ENCODE data around the gene METTL25B. TPM values are rescaled to one million over a fixed set of nuclear protein-coding genes. Genes with fewer than 3 reads are reported as not detected.

Gene METTL25B
- total and polyA plus RNA-seq, 2 experiments from 2014 or later: 18.3 to 21.1 TPM

DNA sequence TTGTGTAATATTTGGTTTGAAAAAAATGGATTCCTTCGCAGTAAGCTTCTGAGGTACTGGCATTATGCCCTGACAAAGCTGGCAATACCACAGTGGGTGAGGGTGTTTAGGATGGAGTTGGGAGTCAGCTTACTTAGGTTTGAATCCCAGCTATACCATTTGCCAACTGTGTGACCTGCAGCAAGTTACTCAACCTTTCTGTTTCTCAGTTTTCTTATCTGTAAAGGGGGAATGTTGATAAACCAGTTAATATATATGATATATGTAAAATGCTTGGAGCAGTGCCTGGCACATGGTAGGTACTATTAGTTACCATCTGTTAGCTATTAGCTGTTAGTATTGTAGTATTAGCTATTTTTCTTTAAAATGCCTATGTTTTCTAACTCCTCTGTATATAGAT is 28.1 kb downstream of the METTL25B start:
- H3K79me2 ChIP-seq (replicated peaks; ENCODE audit: insufficient read depth): peaks cover 12% of the 10 kb centered on the region
- no peaks in the 10 kb centered on the region for H3K9me3 Mint-ChIP-seq
- H3K4me3 Mint-ChIP-seq: no peak overlapping the region
- H4K20me1 ChIP-seq (replicated peaks; ENCODE audit: insufficient read depth): no peaks in the 10 kb centered on the region
- no peak for ATAC-seq
- no peaks in the 10 kb centered on the region for H3K36me3 ChIP-seq (ENCODE audit: insufficient read depth)
- H3K27me3 ChIP-seq (ENCODE audit: insufficient read depth): no peaks in the 10 kb centered on the region
- TF ChIP-seq NANOG (IDR thresholded peaks at IDR 0.05; ENCODE audit: borderline replicate concordance) (no peak), POLR2AphosphoS5 (IDR thresholded peaks at IDR 0.05; ENCODE audit: low read depth) (no peak), ZNF114 (CRISPR knock-in tag; IDR thresholded peaks at IDR 0.05) (no peak), ETS1 (IDR thresholded peaks at IDR 0.05) (no peak), ZNF331 (CRISPR knock-in tag; IDR thresholded peaks at IDR 0.05; ENCODE audit: low read depth) (no peak), EZH2 (IDR thresholded peaks at IDR 0.05; ENCODE audit: low read depth, unreplicated experiment) (no peak), JUNB (IDR thresholded peaks at IDR 0.05; ENCODE audit: unreplicated experiment) (no peak), EZH2phosphoT487 (IDR thresholded peaks at IDR 0.05; ENCODE audit: unreplicated experiment) (no peak), CREB1 (CRISPR knock-in tag; IDR thresholded peaks at IDR 0.05; ENCODE audit: low read depth) (no peak), STAT1 (IDR thresholded peaks at IDR 0.05; ENCODE audit: unreplicated experiment) (no peak), ZNF462 (CRISPR knock-in tag; IDR thresholded peaks at IDR 0.05) (no peak)
- TF ChIP-seq, protein P1, sequence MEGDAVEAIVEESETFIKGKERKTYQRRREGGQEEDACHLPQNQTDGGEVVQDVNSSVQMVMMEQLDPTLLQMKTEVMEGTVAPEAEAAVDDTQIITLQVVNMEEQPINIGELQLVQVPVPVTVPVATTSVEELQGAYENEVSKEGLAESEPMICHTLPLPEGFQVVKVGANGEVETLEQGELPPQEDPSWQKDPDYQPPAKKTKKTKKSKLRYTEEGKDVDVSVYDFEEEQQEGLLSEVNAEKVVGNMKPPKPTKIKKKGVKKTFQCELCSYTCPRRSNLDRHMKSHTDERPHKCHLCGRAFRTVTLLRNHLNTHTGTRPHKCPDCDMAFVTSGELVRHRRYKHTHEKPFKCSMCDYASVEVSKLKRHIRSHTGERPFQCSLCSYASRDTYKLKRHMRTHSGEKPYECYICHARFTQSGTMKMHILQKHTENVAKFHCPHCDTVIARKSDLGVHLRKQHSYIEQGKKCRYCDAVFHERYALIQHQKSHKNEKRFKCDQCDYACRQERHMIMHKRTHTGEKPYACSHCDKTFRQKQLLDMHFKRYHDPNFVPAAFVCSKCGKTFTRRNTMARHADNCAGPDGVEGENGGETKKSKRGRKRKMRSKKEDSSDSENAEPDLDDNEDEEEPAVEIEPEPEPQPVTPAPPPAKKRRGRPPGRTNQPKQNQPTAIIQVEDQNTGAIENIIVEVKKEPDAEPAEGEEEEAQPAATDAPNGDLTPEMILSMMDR (conservative IDR thresholded peaks at IDR 0.05; ENCODE audit: low read depth in 2 of 2): no peak
- TF ChIP-seq, protein P2, sequence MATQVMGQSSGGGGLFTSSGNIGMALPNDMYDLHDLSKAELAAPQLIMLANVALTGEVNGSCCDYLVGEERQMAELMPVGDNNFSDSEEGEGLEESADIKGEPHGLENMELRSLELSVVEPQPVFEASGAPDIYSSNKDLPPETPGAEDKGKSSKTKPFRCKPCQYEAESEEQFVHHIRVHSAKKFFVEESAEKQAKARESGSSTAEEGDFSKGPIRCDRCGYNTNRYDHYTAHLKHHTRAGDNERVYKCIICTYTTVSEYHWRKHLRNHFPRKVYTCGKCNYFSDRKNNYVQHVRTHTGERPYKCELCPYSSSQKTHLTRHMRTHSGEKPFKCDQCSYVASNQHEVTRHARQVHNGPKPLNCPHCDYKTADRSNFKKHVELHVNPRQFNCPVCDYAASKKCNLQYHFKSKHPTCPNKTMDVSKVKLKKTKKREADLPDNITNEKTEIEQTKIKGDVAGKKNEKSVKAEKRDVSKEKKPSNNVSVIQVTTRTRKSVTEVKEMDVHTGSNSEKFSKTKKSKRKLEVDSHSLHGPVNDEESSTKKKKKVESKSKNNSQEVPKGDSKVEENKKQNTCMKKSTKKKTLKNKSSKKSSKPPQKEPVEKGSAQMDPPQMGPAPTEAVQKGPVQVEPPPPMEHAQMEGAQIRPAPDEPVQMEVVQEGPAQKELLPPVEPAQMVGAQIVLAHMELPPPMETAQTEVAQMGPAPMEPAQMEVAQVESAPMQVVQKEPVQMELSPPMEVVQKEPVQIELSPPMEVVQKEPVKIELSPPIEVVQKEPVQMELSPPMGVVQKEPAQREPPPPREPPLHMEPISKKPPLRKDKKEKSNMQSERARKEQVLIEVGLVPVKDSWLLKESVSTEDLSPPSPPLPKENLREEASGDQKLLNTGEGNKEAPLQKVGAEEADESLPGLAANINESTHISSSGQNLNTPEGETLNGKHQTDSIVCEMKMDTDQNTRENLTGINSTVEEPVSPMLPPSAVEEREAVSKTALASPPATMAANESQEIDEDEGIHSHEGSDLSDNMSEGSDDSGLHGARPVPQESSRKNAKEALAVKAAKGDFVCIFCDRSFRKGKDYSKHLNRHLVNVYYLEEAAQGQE (IDR thresholded peaks at IDR 0.05; ENCODE audit: unreplicated experiment): no peak
- H3K4me3 ChIP-seq: no peak overlapping the region
- no peaks in the 10 kb centered on the region for H3K36me3 Mint-ChIP-seq (ENCODE audit: low read depth)
- peaks cover 11% of the 10 kb centered on the region for H3K4me1 Mint-ChIP-seq
- peaks cover 16% of the 10 kb centered on the region; the same call in 1 of the 2 replicates for H3K4me1 ChIP-seq (ENCODE audit: insufficient read depth)
- no peak for DNase-seq (ENCODE audit: low spot score)
- H3K27me3 Mint-ChIP-seq (ENCODE audit: insufficient read depth, low read depth, poor library complexity): peaks cover 14% of the 10 kb centered on the region
- H3K27ac ChIP-seq (ENCODE audit: low read depth): no peak overlapping the region
- no peak overlapping the region for H3K27ac Mint-ChIP-seq
- H3F3A ChIP-seq (replicated peaks; ENCODE audit: low read depth): peaks cover 11% of the 10 kb centered on the region; the same call in 1 of the 2 replicates
- no peak overlapping the region for H2AFZ ChIP-seq
- H3K9me2 ChIP-seq (ENCODE audit: insufficient read depth): no peaks in the 10 kb centered on the region
- H3K4me2 ChIP-seq: no peak overlapping the region

Measured in GM23338 (cell line).